Activated CD8-positive, alpha-beta memory T cell treated with anti-CD3 and anti-CD28 coated beads for 36 hours (primary cell): ENCODE data around the gene IFI35. TPM values are rescaled to one million over a fixed set of nuclear protein-coding genes. Genes with fewer than 3 reads are reported as not detected.

Experiments
- CTCF ChIA-PET: fragments of 350-600 bp; sonication (Branson Sonifier 250); formaldehyde crosslinking; loops from one replicate; lab custom pipeline; 2021; ENCODE audit warnings: antibody characterized with exemption; lab: Charles Lee
- POLR2A ChIA-PET: fragments of 350-600 bp; sonication (Branson Sonifier 250); formaldehyde crosslinking; loops from one replicate; lab custom pipeline; 2021; ENCODE audit warnings: antibody characterized with exemption; lab: Charles Lee
- total RNA-seq, 2 experiments: library from RNA; stranded (reverse); gene quantifications; one replicate each; pipeline ENCODE4 v1.2.3, GENCODE V29; 2021

The IFI35 gene
- total RNA-seq, 2 experiments from 2014 or later = 19.0 to 21.9 TPM

DNA sequence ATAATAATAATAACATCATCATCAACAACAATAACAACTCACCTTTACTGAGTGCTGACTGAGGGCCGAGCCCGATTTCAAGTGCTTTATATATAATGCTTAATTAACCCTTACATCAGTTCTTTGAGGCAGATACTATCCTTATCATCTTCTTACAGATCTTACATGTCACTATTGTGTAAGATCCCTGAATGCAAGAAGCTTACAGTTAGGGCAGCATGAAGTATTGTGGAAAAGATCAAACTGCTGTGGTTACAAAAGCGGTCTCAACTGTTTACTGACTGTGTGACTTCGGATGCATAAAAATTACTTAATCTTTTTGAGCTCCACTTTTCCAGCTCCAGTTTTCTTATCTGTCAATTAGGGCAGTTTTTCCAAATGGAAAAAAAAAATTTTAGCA is 12.3 kb downstream of the IFI35 start:
- POLR2A ChIA-PET = interaction anchor here (1.1 kb wide), 1 partner anchor 21 kb away, joined by 4 read pairs; the partner anchor contains the start of gene RPL27
- CTCF ChIA-PET = no interaction called here

DNA sequence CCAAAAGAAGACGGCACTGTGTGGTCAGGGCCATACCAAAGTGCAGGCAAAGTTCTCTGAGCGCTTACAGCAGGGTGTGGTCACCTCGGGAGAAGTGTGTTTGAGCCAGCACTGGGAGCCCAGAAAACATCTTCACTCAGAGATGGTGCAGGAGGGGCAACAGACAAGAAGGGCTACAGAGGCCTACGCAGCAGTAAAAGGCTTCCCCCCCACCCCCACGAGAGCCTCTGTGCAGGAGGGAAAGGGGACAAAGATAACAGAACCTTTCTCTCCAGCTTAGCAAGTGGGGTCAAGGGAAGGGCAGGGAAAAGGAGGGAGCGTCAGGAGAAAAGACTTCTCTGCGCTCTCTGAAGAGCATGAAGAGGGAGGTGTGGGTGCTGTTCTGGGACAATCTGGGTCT is 12.8 kb downstream of the IFI35 start:
- CTCF ChIA-PET = no interaction called here
- POLR2A ChIA-PET = interaction anchor here (1.1 kb wide), 1 partner anchor 21 kb away, joined by 4 read pairs; the partner anchor contains the start of gene RPL27

DNA sequence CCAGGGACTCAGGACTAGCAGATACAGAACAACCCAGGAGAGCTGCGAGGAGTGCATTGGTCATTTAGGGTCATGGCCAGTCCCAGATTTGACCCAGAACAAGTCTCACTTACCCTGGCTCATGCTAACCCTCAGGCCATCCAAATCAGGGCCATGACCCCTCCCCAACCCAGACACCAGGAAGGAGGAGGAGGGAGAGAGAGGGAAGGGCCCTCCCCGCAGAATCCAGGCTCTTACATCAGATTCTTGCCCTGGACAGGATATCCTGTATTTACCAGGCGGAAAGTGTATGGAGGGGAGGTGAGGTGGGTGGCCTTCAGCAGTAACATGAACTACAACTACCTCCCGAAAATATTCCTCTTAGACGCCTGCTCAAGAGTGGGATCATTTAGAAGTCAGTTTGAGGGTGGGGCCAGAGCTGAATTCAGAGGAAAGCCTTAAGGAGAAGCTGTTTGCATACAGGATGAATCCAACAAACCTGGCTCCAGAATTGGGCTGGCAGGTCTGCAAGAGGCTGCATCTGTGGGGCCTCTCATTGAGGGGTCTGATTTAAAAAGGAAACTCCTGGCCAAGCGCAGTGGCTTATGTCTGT is 13.5 kb downstream of the IFI35 start:
- CTCF ChIA-PET = no interaction called here

DNA sequence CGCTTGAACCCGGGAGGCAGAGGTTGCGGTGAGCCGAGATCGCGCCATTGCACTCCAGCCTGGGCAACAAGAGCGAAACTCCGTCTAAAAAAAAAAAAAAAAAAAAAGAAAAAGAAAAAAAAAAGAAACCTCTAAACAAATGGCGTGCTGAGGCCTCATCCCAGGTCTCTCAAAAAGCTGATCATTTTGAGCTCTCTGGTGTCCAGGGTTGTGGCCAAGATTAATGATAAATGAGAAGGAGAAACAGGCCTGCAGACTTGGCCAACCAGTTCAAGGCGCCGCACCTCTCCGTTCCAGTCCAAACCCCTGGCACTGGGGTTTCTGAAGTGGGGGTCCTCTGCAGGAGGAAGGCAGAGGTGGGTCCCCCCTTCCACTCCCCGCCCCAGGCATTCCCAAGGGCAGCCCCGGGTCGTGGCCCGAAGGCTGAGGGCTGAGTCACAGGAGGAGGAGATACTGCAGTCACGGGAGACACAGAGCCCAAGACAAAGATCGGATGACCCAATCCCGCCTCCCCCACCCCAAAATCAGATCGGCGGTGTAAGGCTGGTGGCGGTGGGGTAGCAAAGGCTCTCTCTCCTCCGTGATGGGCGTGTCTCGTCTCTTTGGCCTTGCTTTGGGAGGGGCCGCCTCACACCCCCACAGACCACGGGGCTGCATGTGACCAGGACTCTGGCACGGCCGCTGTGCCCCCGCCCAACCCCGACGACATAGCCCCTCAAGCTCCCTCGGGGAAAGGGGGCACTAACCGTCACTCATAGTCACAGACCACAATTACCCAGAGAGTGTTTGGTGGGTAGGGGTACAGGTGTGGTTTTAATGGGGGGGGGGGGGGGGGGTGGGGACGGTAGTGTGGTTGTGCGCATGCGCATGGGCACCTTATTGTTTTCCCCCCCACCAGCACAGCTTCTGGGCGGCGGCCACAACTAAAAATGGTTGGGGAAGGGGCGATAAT is 14.5 kb downstream of the IFI35 start:
- POLR2A ChIA-PET = interaction anchor here (0.9 to 4.0 kb wide), 2 partner anchors 22 to 318 kb away, joined by 3 to 24 read pairs; partner anchors contain the start of gene RPL27
- CTCF ChIA-PET = interaction anchor here (0.6 to 1.2 kb wide), 3 partner anchors 23 to 1325 kb away, joined by 3 to 4 read pairs (median 3); partner anchors contain the start of gene RPL27

More for the DNA sequence above, 13.5 kb downstream of the IFI35 start:
- POLR2A ChIA-PET = interaction anchor here (0.9 kb wide), 1 partner anchor 319 kb away, joined by 3 read pairs; no protein-coding TSS in a partner anchor

DNA sequence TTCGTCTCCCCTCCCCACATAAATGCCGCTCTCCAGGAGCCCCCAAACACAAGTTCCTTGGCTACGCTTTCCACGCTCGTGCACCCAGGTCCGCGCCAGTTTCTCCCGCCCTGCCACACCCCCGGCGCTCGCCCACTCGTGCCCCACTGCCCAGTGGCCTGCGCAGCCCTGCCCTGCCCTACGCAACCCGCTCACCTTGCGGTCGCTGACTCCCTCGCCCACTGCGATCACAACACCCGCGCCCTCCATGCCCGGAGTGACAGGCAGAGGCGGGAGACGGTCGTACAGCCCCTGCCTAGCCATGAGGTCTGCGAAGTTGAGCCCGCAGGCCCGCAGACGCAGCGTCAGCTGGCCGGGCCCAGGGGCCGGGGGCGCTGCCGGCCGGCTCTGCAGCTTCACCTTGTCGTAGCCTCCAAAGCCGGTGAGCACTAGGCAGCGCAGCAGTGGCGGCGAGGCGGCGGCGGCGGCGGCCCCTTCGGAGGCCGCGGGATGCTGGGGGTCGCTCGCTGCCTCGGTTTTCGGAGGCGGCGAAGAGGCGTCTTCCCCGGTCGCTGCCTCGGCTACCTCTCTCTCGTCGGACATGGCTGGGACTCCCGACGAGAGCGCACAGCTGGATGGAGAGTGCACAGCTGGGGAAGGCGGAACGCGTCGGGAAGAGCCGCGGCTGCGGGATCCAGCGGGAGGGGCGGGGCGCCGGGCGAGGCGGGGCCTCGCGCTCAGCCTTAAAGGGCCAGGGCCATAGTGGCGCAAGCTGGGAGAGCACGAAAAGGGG is 15.3 kb downstream of the IFI35 start, which contains the start of gene VAT1:
Gene VAT1, minus strand, starts transcription at position 645 of the 772 bp plus-strand sequence. Its CDS starts 63 bp downstream, at position 582.
- ChIA-PET POLR2A (interaction anchor here (1.0 to 4.0 kb wide), 2 partner anchors 12 to 23 kb away, joined by 3 to 24 read pairs; partner anchors contain the start of gene RPL27), CTCF (interaction anchor here (0.6 to 1.2 kb wide), 3 partner anchors 11 to 278 kb away, joined by 3 read pairs; partner anchors contain the start of gene RPL27)

DNA sequence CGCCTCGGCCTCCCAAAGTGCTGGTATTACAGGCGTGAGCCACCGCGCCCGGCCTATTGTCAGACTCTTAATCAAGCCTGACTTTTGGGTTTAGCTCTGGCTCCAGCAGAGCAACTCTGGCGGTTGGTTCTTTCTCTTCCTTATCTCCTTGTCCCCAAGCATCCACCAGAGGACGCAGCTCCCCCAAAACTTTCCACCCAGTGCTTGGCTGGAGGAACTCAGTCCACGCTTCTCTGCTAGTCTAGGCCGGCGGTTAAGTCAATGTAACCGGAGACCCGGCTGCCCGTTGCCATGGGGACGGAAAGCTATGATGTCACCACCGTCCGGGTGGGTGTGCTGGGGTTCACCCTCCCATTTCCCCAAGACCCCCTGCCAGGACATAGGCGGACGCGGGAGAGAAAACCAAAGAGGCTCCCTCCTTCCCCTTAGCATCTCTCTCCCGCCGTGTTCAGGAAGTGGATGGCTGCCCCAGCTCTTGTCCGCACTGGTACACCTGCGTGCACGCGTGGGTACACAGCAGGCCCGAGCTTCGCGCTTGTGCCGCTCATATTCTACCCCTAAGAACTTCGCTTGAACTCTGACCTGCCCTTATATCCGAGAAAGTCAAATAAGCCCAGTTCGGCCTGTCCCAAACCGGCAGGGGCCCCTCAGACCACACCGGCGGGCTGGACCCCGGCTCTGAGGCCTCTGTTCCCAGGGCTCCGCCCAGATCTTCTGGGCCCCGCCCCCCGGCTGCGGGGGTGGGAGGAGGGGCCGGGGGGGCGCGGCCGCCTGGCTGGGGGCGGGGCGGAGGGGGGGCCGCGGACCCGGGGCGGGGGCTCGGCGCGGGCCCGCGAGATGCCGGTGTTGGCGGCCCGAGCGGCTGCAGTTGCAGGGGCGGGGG is 18.1 kb downstream of the IFI35 start, which contains the start of gene RND2:
Gene RND2, plus strand, starts transcription at position 825 of the 883 bp plus-strand sequence. CDS start 117 bp downstream, outside the sequence.
- ChIA-PET POLR2A (interaction anchor here (0.5 to 4.0 kb wide), 7 partner anchors 13 to 343 kb away, joined by 3 to 24 read pairs (median 5); partner anchors contain the start of genes BRCA1 and RPL27), CTCF (interaction anchor here (0.6 to 1.2 kb wide), 5 partner anchors 20 to 315 kb away, joined by 3 read pairs; partner anchors contain the start of gene RPL27)

DNA sequence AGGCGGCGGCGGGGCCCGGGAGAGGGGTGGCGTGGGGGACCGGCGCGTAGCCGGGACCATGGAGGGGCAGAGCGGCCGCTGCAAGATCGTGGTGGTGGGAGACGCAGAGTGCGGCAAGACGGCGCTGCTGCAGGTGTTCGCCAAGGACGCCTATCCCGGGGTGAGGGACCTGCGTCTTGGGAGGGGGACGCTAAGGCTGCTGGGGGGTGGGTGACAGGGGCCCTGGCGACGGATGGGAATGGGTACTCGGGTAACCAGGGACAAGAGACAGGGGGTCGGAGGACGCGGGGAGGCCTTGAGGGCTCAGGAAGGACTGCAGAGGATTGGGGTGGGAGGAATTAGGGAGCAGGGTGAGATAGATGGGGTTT is 18.7 kb downstream of the IFI35 start:
- ChIA-PET POLR2A (interaction anchor here (1.2 to 1.5 kb wide), 3 partner anchors 290 to 342 kb away, joined by 3 to 9 read pairs (median 5); no protein-coding TSS in a partner anchor), CTCF (interaction anchor here (0.6 kb wide), 1 partner anchor 153 kb away, joined by 3 read pairs; no protein-coding TSS in a partner anchor)

DNA sequence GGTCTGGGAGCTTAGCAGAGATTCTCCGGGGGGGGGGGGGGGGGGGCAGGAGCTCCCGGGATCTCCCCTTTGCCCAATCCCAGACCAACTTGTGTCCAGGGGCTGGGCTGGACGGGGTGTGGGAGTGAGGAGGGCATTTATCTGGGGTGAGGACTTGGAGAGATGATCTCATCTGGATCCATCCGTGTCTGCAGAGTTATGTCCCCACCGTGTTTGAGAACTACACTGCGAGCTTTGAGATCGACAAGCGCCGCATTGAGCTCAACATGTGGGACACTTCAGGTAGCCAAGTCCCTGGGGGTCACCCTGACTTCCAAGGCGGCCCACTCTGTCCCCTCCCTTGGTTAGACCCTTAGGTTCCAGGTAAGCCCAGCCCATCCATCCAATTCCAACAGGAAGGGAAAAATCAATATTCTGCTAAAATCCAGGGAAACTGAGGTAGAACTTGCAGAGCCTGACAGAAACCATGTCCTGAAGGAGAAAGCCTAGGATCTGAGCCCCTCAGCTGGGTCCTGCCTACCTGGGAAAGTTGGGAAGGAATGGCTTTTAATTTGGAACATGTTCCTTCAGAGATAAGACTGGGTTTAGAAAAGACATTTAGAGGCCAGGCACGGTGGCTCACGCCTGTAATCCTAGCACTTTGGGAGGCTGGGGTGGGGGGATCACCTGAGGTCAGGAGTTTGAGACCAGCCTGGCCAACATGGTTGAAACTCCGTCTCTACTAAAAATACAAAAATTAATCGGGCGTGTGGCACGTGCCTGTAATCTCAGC is 19.4 kb downstream of the IFI35 start:
- CTCF ChIA-PET = interaction anchor here (0.6 to 1.1 kb wide), 2 partner anchors 92 to 152 kb away, joined by 3 read pairs; no protein-coding TSS in a partner anchor

DNA sequence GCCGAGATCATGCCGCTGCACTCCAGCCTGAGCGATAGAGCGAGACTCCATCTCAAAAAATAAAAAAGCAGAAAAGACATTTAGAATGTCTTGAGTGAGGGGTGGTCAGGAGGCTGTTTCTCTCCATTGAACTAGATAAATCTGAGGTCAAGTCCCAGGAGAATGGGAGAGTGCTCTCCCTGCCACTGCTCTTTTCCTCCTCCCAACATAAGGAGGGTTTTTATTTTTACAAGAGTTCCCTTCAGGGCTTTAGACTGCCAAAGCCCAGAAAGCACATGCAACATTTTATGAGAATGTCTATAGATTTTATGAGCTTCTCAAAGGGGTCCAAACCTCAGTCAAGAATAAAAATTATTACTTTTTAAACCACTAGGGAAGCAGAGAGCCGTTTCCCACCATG is 20.0 kb downstream of the IFI35 start:
- ChIA-PET POLR2A (interaction anchor here (0.6 to 0.7 kb wide), 2 partner anchors 19 to 20 kb away, joined by 3 read pairs; no protein-coding TSS in a partner anchor), CTCF (interaction anchor here (1.1 kb wide), 1 partner anchor 92 kb away, joined by 3 read pairs; no protein-coding TSS in a partner anchor)

More for the DNA sequence above, 19.4 kb downstream of the IFI35 start:
- POLR2A ChIA-PET = interaction anchor here (1.5 kb wide), 1 partner anchor 335 kb away, joined by 5 read pairs; no protein-coding TSS in a partner anchor

DNA sequence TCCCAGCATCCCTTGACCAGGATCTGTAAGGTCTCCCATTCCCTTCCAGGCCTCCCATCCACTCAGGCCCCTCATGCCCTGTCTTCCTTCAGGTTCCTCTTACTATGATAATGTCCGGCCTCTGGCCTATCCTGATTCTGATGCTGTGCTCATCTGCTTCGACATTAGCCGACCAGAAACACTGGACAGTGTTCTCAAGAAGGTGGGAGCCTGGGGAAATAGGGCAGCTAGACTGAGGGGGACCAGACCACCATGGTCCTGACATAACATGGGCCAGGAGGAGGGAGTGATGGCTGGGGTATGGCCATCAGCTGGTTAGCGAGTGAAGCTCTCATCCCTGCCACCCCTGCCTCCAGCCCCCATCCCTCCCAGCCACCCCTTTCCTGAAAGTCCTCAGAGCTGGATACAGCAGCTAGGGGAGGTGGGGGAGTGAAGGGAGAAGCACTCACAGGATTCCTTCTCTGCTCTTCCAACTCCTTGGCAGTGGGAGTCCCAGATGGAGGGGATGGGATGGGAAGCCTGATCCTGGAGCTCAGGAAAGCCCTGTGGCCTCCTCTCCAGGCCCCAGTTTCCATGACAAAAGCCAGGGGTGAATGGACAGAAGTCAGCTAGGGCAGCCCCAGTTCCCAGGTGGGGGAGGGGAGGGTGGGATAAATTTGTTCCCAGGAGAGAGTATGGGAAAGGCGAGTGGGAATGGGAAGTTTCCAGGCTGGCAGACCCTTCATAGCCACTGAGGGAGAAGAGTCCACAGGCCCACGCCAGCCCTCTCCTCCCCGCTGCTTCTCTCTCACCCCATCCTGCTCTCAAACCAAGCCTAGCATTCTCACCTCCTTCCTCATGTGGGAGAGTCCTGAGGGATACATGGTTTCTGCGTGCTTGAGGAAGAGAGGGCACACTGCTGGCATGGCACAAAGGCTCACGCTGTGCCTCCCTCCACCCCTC is 20.8 kb downstream of the IFI35 start:
- ChIA-PET POLR2A (interaction anchor here (0.6 to 0.7 kb wide), 3 partner anchors 19 to 154 kb away, joined by 3 read pairs; no protein-coding TSS in a partner anchor), CTCF (interaction anchor here (1.1 kb wide), 1 partner anchor 91 kb away, joined by 3 read pairs; no protein-coding TSS in a partner anchor)

DNA sequence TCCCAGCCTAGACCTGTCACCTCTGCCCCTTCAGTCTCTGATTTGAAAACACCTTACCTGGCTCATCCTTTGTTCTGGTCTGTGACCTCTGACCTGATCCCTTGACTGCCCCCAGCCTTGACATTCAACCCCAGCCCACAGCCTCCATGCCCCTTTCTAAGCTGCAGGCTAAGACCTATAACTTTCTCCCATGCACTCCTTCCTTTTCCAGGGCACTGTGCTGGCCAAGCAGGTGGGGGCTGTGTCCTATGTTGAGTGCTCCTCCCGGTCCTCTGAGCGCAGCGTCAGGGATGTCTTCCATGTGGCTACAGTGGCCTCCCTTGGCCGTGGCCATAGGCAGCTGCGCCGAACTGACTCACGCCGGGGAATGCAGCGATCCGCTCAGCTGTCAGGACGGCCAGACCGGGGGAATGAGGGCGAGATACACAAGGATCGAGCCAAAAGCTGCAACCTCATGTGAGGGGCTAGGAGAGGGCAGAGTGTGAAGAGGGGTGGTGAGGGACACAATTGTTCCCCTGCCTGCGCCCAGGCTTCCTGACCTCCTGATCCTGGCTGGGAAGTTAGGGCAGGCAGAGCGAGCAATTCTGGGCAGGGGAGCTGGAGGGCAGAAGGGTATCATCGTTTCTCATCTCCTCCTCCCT is 21.8 kb downstream of the IFI35 start:
- ChIA-PET CTCF (no interaction called here), POLR2A (no interaction called here)

DNA sequence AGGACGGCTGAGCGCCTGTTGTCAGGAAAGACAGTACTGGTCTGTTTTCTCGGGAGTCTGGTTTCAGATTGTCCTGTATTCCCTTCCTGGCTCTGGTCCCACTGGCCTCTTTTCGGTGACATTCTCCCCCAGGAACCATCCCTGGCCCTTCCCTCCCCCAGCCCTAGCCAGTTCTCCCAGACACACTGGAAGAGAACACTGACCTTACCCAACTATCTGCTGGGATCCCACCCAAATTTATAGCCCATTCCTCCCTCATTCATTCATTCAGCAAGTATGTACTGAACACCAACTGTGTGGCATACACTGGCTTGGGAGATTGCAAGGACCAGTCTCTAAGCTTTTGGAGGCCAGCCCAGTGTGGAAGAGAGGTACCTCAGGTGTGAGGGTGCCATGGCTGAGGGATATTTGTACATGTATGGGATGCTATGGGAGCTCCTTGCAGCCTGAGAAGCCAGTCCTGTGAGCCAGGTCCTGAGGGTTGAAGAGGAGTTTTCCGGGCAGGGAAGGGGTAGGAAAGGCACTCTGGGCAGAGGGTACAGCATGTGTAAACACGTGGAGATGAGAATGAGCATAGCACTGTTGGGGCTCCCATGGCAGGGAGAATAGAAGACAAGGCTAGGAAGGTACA is 23.7 kb downstream of the IFI35 start:
- ChIA-PET CTCF (no interaction called here), POLR2A (interaction anchor here (0.5 kb wide), 1 partner anchor 183 kb away, joined by 4 read pairs; no protein-coding TSS in a partner anchor)

DNA sequence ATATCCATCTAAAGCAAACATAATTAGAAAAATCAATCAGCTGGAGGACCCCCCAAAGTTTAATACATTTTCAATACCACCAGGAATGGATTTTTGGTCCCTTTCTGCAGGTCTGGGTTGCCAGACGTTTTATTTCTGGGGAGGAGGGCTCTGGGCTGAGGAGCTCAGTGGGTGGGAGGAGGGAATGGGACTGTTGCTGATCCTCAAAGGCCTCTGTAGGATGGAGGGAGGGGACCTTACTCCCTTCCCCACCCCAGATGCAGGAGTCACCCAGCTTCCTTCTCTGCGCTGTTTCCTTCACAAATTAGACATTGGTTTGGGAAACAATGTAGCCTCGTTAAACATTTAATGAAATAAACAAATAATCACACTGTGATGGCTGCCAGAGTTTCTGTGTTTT is 25.1 kb downstream of the IFI35 start:
- CTCF ChIA-PET = no interaction called here

More for the DNA sequence above, 25.1 kb downstream of the IFI35 start:
- POLR2A ChIA-PET = no interaction called here
